OCI-LY3 (cell line): Measurements from ENCODE around the gene GABRG2.

ENCODE experiments used
- EZH2phosphoT487 ChIP-seq: fragments of 200-600 bp; shearing (Covaris generic); IDR thresholded peaks from 2 replicates; pipeline ENCODE4 v1.6.1; 2018; ENCODE audit warnings: antibody characterized with exemption, mixed run types, low read depth
- TF ChIP-seq, protein P1 (sequence below): fragments of 200-600, 300-600 bp; sonication (generic); IDR thresholded peaks from 2 replicates; pipeline ENCODE4 v1.5.1; 2014; ENCODE audit warnings: antibody characterized with exemption, low read length, low read depth

GRCh38 chr5:162068412-162068811, 839 bp downstream of the GABRG2 start:
- TF ChIP-seq, protein P1, sequence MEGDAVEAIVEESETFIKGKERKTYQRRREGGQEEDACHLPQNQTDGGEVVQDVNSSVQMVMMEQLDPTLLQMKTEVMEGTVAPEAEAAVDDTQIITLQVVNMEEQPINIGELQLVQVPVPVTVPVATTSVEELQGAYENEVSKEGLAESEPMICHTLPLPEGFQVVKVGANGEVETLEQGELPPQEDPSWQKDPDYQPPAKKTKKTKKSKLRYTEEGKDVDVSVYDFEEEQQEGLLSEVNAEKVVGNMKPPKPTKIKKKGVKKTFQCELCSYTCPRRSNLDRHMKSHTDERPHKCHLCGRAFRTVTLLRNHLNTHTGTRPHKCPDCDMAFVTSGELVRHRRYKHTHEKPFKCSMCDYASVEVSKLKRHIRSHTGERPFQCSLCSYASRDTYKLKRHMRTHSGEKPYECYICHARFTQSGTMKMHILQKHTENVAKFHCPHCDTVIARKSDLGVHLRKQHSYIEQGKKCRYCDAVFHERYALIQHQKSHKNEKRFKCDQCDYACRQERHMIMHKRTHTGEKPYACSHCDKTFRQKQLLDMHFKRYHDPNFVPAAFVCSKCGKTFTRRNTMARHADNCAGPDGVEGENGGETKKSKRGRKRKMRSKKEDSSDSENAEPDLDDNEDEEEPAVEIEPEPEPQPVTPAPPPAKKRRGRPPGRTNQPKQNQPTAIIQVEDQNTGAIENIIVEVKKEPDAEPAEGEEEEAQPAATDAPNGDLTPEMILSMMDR: no peak
- TF ChIP-seq EZH2phosphoT487: no peak
